H9 (cell line): ENCODE results near the gene FAM204A. TPM values are rescaled to one million over a fixed set of nuclear protein-coding genes. Genes with fewer than 3 reads are reported as not detected.

ENCODE experiments used
- DNase-seq: peaks from one replicate; pipeline ENCODE4 v3.0.0-alpha.2; 2017
- H2AFZ ChIP-seq: one replicate; pipeline ENCODE4 v1.6.1; 2013; ENCODE audit warnings: mild to moderate bottlenecking, low read length, control low read depth, moderate library complexity
- H2AK5ac ChIP-seq: 2 replicates; pipeline ENCODE4 v1.6.1; 2013; ENCODE audit warnings: low read length, control low read depth, mixed read lengths; ENCODE audit not compliant: insufficient read length
- H2BK120ac ChIP-seq: one replicate; pipeline ENCODE4 v1.6.1; 2013; ENCODE audit warnings: low read depth, mild to moderate bottlenecking, low read length, control low read depth, inconsistent platforms; ENCODE audit not compliant: poor library complexity, severe bottlenecking
- H2BK12ac ChIP-seq: 2 replicates; pipeline ENCODE4 v1.6.1; 2013; ENCODE audit warnings: low read length, control low read depth, mixed read lengths, low read depth; ENCODE audit not compliant: insufficient read length
- H2BK15ac ChIP-seq: 2 replicates; pipeline ENCODE4 v1.6.1; 2013; ENCODE audit warnings: low read depth, low read length, control low read depth
- H2BK20ac ChIP-seq: one replicate; pipeline ENCODE4 v1.6.1; 2013; ENCODE audit warnings: low read depth, mild to moderate bottlenecking, low read length, control low read depth, inconsistent platforms; ENCODE audit not compliant: poor library complexity, severe bottlenecking
- H2BK5ac ChIP-seq: 2 replicates; pipeline ENCODE4 v1.6.1; 2013; ENCODE audit warnings: low read length, control low read depth, mixed read lengths; ENCODE audit not compliant: insufficient read length
- H3K14ac ChIP-seq: 2 replicates; pipeline ENCODE4 v1.6.1; 2013; ENCODE audit warnings: low read length, control low read depth; ENCODE audit not compliant: insufficient read depth
- H3K18ac ChIP-seq: 2 replicates; pipeline ENCODE4 v1.6.1; 2013; ENCODE audit warnings: low read depth, mild to moderate bottlenecking, mixed read lengths, low read length, control low read depth; ENCODE audit not compliant: insufficient read length
- H3K23ac ChIP-seq: 2 replicates; pipeline ENCODE4 v1.6.1; 2013; ENCODE audit warnings: low read length, control low read depth, mixed read lengths, low read depth; ENCODE audit not compliant: insufficient read length
- H3K23me2 ChIP-seq: 2 replicates; pipeline ENCODE4 v1.6.1; 2013; ENCODE audit warnings: low read depth, mild to moderate bottlenecking, mixed read lengths, low read length, control low read depth; ENCODE audit not compliant: insufficient read length, poor library complexity, severe bottlenecking
- H3K27ac ChIP-seq: 2 replicates; pipeline ENCODE4 v1.5.1; 2013; ENCODE audit warnings: low read length, control low read depth, mixed read lengths, low read depth; ENCODE audit not compliant: insufficient read length
- H3K27me3 ChIP-seq: 2 replicates; pipeline ENCODE4 v1.6.1; 2013; ENCODE audit warnings: low read length, control low read depth, inconsistent platforms; ENCODE audit not compliant: insufficient read depth
- H3K4ac ChIP-seq: 2 replicates; pipeline ENCODE4 v1.6.1; 2013; ENCODE audit warnings: low read depth, mild to moderate bottlenecking, control low read depth, inconsistent platforms, low read length, moderate library complexity
- H3K4me1 ChIP-seq: 2 replicates; pipeline ENCODE4 v1.6.1; 2013; ENCODE audit warnings: low read length, control low read depth, inconsistent platforms; ENCODE audit not compliant: insufficient read depth
- H3K4me2 ChIP-seq: 2 replicates; pipeline ENCODE4 v1.6.1; 2013; ENCODE audit warnings: low read length, control low read depth, mixed read lengths; ENCODE audit not compliant: insufficient read length, insufficient read depth
- H3K56ac ChIP-seq: 2 replicates; pipeline ENCODE4 v1.6.1; 2013; ENCODE audit warnings: low read depth, mild to moderate bottlenecking, mixed read lengths, low read length, control low read depth; ENCODE audit not compliant: insufficient read length
- H3K79me1 ChIP-seq: 2 replicates; pipeline ENCODE4 v1.6.1; 2013; ENCODE audit warnings: low read depth, mild to moderate bottlenecking, moderate library complexity, low read length, control low read depth, inconsistent platforms; ENCODE audit not compliant: insufficient read depth, poor library complexity, severe bottlenecking
- H3K79me2 ChIP-seq: 2 replicates; pipeline ENCODE4 v1.6.1; 2013; ENCODE audit warnings: low read length, control low read depth, inconsistent platforms; ENCODE audit not compliant: insufficient read depth
- H3K9ac ChIP-seq: 2 replicates; pipeline ENCODE4 v1.6.1; 2013; ENCODE audit warnings: low read length, control low read depth, mixed read lengths; ENCODE audit not compliant: insufficient read length; ENCODE audit errors: extremely low read depth
- H3K9me3 ChIP-seq: one replicate; pipeline ENCODE4 v1.6.1; 2013; ENCODE audit warnings: low read depth, low read length, inconsistent platforms; ENCODE audit not compliant: control insufficient read depth
- H3T11ph ChIP-seq: one replicate; pipeline ENCODE4 v1.6.1; 2013; ENCODE audit warnings: mild to moderate bottlenecking, low read length, control low read depth, inconsistent platforms
- H4K20me1 ChIP-seq: one replicate; pipeline ENCODE4 v1.6.1; 2013; ENCODE audit not compliant: control insufficient read depth, insufficient read length, insufficient read depth
- H4K5ac ChIP-seq: 2 replicates; pipeline ENCODE4 v1.6.1; 2013; ENCODE audit warnings: low read depth, mild to moderate bottlenecking, mixed read lengths, low read length, control low read depth; ENCODE audit not compliant: insufficient read length
- H4K8ac ChIP-seq: replicated peaks from 2 replicates; pipeline ENCODE4 v1.6.1; 2013; ENCODE audit warnings: low read length, control low read depth, mixed read lengths, low read depth; ENCODE audit not compliant: insufficient read length
- H4K91ac ChIP-seq: 2 replicates; pipeline ENCODE4 v1.6.1; 2013; ENCODE audit warnings: low read depth, mild to moderate bottlenecking, moderate library complexity, mixed read lengths, low read length, control low read depth; ENCODE audit not compliant: insufficient read length
- H3K27ac Mint-ChIP-seq, 3 experiments: 2 replicates in 2 of 3; 3 replicates in 1 of 3; pipeline ENCODE4 v1.8.0; 2020 to 2021; ENCODE audit warnings: mixed read lengths in 3 of 3, mild to moderate bottlenecking in 1 of 3, moderate library complexity in 1 of 3
- H3K27me3 Mint-ChIP-seq: 2 replicates; pipeline ENCODE4 v1.8.0; 2021; ENCODE audit warnings: low read depth, mild to moderate bottlenecking, moderate library complexity, mixed read lengths
- H3K36me3 Mint-ChIP-seq, 3 experiments: 2 replicates in 2 of 3; 3 replicates in 1 of 3; pipeline ENCODE4 v1.8.0; 2020 to 2021; ENCODE audit warnings: low read depth in 3 of 3, mixed read lengths in 3 of 3; ENCODE audit not compliant: insufficient read depth in 1 of 3
- H3K4me1 Mint-ChIP-seq, 2 experiments: 2 replicates each; pipeline ENCODE4 v1.8.0; 2020; ENCODE audit warnings: mixed read lengths in 2 of 2
- H3K4me3 Mint-ChIP-seq, 2 experiments: 2 replicates in 1 of 2; 3 replicates in 1 of 2; pipeline ENCODE4 v1.8.0; 2020 to 2021; ENCODE audit warnings: mild to moderate bottlenecking in 2 of 2, mixed read lengths in 2 of 2, moderate library complexity in 1 of 2
- H3K9me3 Mint-ChIP-seq, 2 experiments: 2 replicates in 1 of 2; 3 replicates in 1 of 2; pipeline ENCODE4 v1.8.0; 2020; ENCODE audit warnings: mild to moderate bottlenecking in 2 of 2, mixed read lengths in 2 of 2, moderate library complexity in 1 of 2
- WGBS: extraction: QIAGEN DNeasy Blood & Tissue Kit; methylation state at CpG from one replicate; pipeline ENCODE4 v1.1.7; 2013; ENCODE audit warnings: missing lambda C conversion rate, low lambda C conversion rate, mixed read lengths; ENCODE audit not compliant: insufficient read length; ENCODE audit errors: extremely low coverage; 5-methylcytosine and 5-hydroxymethylcytosine counted together
- total RNA-seq: library from RNA; stranded (reverse); gene quantifications from 2 replicates; pipeline ENCODE4 v1.2.1, GENCODE V29; 2021
- TF ChIP-seq, protein P1 (sequence below): fragments of 200-600 bp; sonication (generic); conservative IDR thresholded peaks from 3 replicates; pipeline ENCODE4 v1.8.0; 2021; ENCODE audit warnings: antibody characterized with exemption, mild to moderate bottlenecking

The FAM204A gene
- total RNA-seq, 1 experiment from 2014 or later: 42.5 TPM

DNA sequence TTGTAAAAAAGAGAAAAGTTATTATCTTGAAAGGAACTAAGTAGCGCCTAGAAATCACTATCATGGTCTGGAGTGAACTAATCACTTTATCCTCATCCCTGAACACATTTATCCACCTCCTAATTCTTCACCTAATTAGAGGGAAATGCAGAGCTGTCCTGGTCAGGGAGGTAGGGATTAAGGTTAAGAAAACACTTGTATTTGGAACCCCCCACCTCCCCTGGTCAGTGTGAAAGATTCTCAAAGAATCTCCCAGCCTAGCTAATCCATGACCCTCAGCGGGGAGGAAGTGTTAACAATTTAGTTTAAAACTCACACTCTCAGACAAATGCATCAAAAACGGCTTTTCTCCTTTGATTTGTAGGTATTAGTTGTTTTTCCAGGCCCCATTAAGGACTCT, 83.8 kb downstream of the FAM204A start:
- H3T11ph ChIP-seq: no peak overlapping the region
- TF ChIP-seq, protein P1, sequence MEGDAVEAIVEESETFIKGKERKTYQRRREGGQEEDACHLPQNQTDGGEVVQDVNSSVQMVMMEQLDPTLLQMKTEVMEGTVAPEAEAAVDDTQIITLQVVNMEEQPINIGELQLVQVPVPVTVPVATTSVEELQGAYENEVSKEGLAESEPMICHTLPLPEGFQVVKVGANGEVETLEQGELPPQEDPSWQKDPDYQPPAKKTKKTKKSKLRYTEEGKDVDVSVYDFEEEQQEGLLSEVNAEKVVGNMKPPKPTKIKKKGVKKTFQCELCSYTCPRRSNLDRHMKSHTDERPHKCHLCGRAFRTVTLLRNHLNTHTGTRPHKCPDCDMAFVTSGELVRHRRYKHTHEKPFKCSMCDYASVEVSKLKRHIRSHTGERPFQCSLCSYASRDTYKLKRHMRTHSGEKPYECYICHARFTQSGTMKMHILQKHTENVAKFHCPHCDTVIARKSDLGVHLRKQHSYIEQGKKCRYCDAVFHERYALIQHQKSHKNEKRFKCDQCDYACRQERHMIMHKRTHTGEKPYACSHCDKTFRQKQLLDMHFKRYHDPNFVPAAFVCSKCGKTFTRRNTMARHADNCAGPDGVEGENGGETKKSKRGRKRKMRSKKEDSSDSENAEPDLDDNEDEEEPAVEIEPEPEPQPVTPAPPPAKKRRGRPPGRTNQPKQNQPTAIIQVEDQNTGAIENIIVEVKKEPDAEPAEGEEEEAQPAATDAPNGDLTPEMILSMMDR: no peak
- no peak overlapping the region for H2BK12ac ChIP-seq
- no peak overlapping the region for H4K91ac ChIP-seq
- H3K27me3 ChIP-seq: peaks cover 20% of the 10 kb centered on the region; the same call in 1 of the 2 replicates
- H4K8ac ChIP-seq: no peak overlapping the region
- H2AK5ac ChIP-seq: no peak overlapping the region
- H3K9me3 Mint-ChIP-seq: no peaks in the 10 kb centered on the region; a peak in 1 of 5 replicates
- no peaks in the 10 kb centered on the region for H4K20me1 ChIP-seq
- no peaks in the 10 kb centered on the region for H3K9me3 ChIP-seq
- peaks cover 21 to 23% of the 10 kb centered on the region in 2 experiments for H3K4me1 Mint-ChIP-seq
- no peak overlapping the region for H2BK120ac ChIP-seq
- H3K79me2 ChIP-seq: no peaks in the 10 kb centered on the region
- H3K4ac ChIP-seq: no peak overlapping the region
- peaks cover 73% of the 10 kb centered on the region for H3K27me3 Mint-ChIP-seq
- no peak overlapping the region for H3K4me3 Mint-ChIP-seq
- H3K27ac ChIP-seq: no peak overlapping the region
- no peak for DNase-seq
- no peak overlapping the region for H3K23ac ChIP-seq
- no peaks in the 10 kb centered on the region for H3K36me3 Mint-ChIP-seq
- no peak overlapping the region for H3K9ac ChIP-seq
- H2AFZ ChIP-seq: no peak overlapping the region
- H4K5ac ChIP-seq: no peak overlapping the region
- H3K14ac ChIP-seq: no peak overlapping the region
- no peak overlapping the region for H2BK5ac ChIP-seq
- no peak overlapping the region for H3K18ac ChIP-seq
- no CpG with 5 or more reads among the region's 3 CpGs for WGBS
- no peaks in the 10 kb centered on the region for H3K4me1 ChIP-seq
- H3K27ac Mint-ChIP-seq: no peak overlapping the region
- no peak overlapping the region for H2BK20ac ChIP-seq
- no peak overlapping the region for H2BK15ac ChIP-seq
- no peaks in the 10 kb centered on the region for H3K79me1 ChIP-seq
- H3K4me2 ChIP-seq: no peak overlapping the region
- no peaks in the 10 kb centered on the region for H3K23me2 ChIP-seq
- H3K56ac ChIP-seq: no peak overlapping the region
